Body of pancreas (tissue), 4 donors: ENCODE data around the gene NOX3.

ENCODE experiments used
- POLR2A ChIP-seq, 3 donors: fragments of 450-650 bp; IDR thresholded peaks; one replicate each; pipeline ENCODE4 v1.6.1; 2016; ENCODE audit warnings: antibody characterized with exemption in 3 of 3, mild to moderate bottlenecking in 2 of 3
- TF ChIP-seq, protein P1 (sequence below), 7 experiments: fragments of 450-650 bp in 4 of 7; fragments of 200-600 bp in 3 of 7; sonication (generic) in 3 of 7; IDR thresholded peaks; one replicate each; pipeline ENCODE4 v1.5.1; 2016 to 2019; ENCODE audit warnings: antibody characterized with exemption in 7 of 7

DNA sequence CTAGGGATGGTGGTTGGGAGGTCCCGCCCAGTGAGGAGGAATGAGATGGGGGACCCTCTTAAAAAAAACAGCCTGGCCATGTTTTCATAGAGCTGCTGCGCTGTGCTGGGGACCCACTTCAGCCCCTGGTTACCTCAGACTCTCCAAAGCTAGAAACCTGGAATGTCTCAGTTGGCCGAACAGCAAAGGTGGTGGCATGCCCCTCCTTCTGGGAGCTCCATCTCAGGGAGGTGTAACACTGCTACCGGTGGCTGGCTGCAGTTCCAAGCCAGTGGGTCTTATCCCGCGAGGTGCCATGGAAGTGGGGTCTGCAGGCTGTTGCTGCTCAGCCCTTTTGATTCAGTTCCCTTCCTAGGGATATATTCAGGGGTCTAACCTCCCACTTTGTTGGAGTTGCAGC, 105.7 kb downstream of the NOX3 start:
- TF ChIP-seq, protein P1, sequence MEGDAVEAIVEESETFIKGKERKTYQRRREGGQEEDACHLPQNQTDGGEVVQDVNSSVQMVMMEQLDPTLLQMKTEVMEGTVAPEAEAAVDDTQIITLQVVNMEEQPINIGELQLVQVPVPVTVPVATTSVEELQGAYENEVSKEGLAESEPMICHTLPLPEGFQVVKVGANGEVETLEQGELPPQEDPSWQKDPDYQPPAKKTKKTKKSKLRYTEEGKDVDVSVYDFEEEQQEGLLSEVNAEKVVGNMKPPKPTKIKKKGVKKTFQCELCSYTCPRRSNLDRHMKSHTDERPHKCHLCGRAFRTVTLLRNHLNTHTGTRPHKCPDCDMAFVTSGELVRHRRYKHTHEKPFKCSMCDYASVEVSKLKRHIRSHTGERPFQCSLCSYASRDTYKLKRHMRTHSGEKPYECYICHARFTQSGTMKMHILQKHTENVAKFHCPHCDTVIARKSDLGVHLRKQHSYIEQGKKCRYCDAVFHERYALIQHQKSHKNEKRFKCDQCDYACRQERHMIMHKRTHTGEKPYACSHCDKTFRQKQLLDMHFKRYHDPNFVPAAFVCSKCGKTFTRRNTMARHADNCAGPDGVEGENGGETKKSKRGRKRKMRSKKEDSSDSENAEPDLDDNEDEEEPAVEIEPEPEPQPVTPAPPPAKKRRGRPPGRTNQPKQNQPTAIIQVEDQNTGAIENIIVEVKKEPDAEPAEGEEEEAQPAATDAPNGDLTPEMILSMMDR (IDR thresholded peaks at IDR 0.05) = no peak
- TF ChIP-seq POLR2A (IDR thresholded peaks at IDR 0.05) = no peak
